IPS-18a (cell line): ENCODE results near the gene ELMO1.

Experiments used
- H3K27ac ChIP-seq: one replicate; pipeline ENCODE4 v1.5.1; 2013; ENCODE audit warnings: low read length
- H3K27me3 ChIP-seq: one replicate; pipeline ENCODE4 v1.6.1; 2013; ENCODE audit warnings: mild to moderate bottlenecking, low read length; ENCODE audit not compliant: control insufficient read depth, insufficient read depth
- H3K36me3 ChIP-seq: one replicate; pipeline ENCODE4 v1.6.1; 2013; ENCODE audit warnings: low read depth, low read length; ENCODE audit not compliant: control insufficient read depth
- H3K4me1 ChIP-seq: one replicate; pipeline ENCODE4 v1.6.1; 2013; ENCODE audit warnings: low read depth, low read length; ENCODE audit not compliant: control insufficient read depth
- H3K4me3 ChIP-seq: one replicate; pipeline ENCODE4 v1.5.1; 2013; ENCODE audit warnings: low read length
- H3K9ac ChIP-seq: one replicate; pipeline ENCODE4 v1.6.1; 2013; ENCODE audit warnings: mild to moderate bottlenecking, low read length, moderate library complexity
- H3K9me3 ChIP-seq: one replicate; pipeline ENCODE4 v1.6.1; 2013; ENCODE audit warnings: low read depth, low read length; ENCODE audit not compliant: control insufficient read depth

The ELMO1 gene

DNA sequence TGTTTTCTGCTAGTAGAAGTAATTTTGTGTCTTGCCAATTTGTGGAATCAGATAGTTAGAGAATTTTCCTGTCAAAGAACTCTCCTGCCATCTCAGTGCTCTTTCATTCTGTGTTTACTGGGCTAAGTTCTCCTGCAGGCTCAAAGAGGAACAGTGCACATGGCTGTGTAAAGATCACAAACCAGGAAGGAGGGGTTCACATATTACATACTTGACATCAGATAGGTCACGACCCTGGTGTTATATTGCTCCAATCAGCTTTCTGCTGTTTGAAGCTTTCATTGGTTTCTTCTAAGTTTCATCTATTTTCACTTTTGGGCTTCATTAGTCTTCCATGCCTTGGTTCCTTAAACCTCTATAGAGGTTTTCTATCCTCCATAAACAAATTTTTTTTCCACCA is 13.5 kb upstream of the ELMO1 start:
- Histone ChIP-seq H3K4me3 (no peak overlapping the region), H3K4me1 (no peaks in the 10 kb centered on the region), H3K36me3 (no peaks in the 10 kb centered on the region), H3K27ac (no peak overlapping the region), H3K27me3 (no peaks in the 10 kb centered on the region), H3K9me3 (no peaks in the 10 kb centered on the region), H3K9ac (no peak overlapping the region)

DNA sequence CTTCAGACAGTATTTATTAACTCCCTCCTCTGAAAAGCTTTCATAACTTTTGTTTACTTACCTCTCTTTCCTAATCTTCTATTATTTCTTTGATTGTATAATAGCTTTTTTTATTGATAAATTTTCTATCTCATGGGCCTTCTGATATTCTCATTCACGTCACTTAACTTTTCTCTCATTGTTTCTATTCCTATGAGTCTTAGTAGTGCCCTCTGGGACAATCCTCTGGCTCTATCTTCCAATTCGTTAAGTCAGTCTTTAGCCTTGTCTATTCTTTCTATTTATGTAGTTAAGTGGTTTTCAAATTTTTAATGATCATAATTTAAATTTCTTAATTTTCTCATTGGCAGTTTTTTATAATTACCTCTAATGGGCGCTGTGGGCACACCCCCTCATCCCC is 6.4 kb upstream of the ELMO1 start:
- Histone ChIP-seq H3K9me3 (no peaks in the 10 kb centered on the region), H3K36me3 (no peaks in the 10 kb centered on the region), H3K4me1 (peaks cover 3% of the 10 kb centered on the region), H3K27ac (no peak overlapping the region), H3K4me3 (no peak overlapping the region), H3K27me3 (peaks cover 10% of the 10 kb centered on the region), H3K9ac (no peak overlapping the region)

DNA sequence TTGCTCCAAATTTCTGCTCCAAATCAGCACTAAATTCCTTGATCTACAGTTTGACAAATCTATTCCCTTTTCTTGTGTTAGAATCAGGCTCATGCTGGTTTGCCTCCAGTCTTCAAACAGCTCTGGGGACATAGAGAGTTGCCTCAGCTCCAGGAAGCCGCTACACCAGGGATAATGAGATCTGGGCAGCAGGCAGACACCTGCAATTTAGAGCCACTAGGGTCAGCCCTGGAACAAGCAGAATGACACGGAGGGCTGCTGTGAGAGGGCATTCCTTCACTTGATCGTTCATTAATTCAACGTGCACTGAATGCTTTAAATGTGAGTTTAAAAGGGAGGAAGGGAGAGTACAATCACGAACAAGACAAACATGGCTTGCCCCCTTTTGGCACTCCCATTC is 3.7 kb upstream of the ELMO1 start:
- Histone ChIP-seq H3K4me3 (no peak overlapping the region), H3K27ac (no peak overlapping the region), H3K9ac (no peak overlapping the region), H3K36me3 (no peaks in the 10 kb centered on the region), H3K27me3 (peaks cover 26% of the 10 kb centered on the region), H3K9me3 (no peaks in the 10 kb centered on the region), H3K4me1 (peaks cover 14% of the 10 kb centered on the region)

DNA sequence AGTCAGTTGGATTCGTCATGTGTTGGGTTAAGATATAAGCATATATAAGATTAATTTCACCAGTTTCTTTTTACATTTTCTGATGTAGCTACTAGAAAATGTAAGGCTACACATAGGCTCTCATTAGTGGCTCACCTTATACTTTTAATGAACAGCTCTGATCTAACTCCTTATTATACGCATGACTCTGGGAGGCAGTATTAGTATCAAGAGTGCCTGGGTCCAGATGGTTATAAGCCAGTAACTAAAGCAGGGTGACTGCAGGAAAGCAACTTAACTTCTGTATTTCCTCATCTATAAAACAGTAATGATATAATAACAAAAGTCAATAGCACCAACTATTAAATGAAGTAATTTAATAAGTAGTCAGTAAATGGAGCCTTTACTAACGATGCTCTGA is 1.4 kb upstream of the ELMO1 start:
- Histone ChIP-seq H3K4me1 (peaks cover 14% of the 10 kb centered on the region), H3K9ac (no peak overlapping the region), H3K36me3 (no peaks in the 10 kb centered on the region), H3K9me3 (no peaks in the 10 kb centered on the region), H3K27ac (no peak overlapping the region), H3K4me3 (no peak overlapping the region), H3K27me3 (peaks cover 38% of the 10 kb centered on the region)

DNA sequence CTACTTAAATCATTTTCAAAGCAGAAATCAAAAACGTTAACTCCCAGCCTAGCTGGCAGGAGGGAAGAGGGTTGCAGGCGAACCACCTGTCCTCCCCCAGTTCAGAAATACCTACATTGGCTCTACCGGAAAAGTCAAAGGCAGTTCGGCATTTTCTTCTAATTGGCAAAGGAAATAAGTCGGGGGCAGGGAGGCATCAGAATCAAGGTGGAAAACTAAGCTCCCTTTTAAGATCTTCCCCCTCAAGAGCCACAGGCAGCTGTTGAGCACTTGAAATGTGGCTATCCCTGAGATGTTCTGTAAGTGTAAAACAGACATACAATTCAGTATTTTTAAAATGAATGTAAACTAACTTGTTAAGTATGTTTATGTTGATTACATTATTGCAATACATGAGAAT is 957 bp upstream of the ELMO1 start:
- Histone ChIP-seq H3K27ac (no peak overlapping the region), H3K36me3 (no peaks in the 10 kb centered on the region), H3K4me3 (peak overlapping the region; percentile 73), H3K27me3 (peaks cover 38% of the 10 kb centered on the region), H3K9me3 (no peaks in the 10 kb centered on the region), H3K4me1 (peaks cover 14% of the 10 kb centered on the region), H3K9ac (no peak overlapping the region)

DNA sequence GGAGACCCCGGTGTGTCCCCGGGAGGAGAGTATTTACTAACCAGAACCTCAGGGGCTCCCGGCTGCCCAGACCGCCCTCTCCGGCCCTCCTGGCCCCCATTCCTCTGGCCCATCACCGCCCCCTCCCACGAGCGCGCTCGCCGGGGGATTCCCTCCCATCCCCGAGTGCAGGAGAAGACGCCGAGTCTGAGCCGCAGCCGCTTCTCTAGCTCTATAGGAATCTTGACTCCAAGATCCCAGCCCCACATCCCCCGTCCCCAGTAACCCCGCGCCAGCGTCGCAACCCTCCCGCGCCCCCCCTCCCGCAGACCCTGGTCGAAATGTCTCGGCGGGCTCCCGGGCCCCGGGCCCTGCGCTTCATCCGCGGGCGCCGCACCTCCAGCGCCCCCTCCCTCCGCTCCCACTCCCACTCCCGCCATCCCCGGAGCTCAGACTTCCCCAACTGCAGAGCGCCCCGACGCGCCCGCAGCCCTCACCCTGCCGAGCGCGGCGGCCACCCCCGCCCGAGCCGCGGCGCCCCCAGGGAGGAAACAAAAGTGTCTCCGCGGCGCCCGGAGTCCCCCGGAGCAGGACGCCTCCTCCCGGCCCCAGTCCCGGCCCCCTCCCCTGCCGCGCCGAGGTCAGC is 541 bp downstream of the ELMO1 start:
- no peak overlapping the region for H3K27ac ChIP-seq
- peak overlapping the region; percentile 73 for H3K4me3 ChIP-seq
- H3K36me3 ChIP-seq, result no peaks in the 10 kb centered on the region
- no peaks in the 10 kb centered on the region for H3K9me3 ChIP-seq
- H3K27me3 ChIP-seq, result peaks cover 38% of the 10 kb centered on the region
- H3K4me1 ChIP-seq, result peaks cover 14% of the 10 kb centered on the region
- H3K9ac ChIP-seq, result peak overlapping the region; percentile 48

DNA sequence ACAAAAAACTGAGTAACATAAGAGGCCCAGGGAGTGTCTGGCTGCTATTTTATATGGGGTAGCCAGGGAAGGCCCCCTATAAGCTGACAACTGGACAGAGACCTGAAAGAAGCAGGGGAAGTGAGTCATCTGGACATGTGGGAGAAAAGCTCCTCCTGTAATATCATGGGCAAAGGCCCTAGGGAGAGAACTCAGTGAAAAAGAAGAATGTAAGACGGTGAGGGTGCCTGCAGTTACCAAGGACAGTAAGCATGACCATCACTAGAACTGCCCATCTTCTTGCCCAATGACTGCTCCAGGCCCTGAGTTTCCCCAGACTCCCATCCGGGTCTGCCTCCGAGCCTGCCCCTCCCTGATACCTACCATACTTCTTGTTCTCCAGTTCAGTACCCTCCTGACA is 2.3 kb downstream of the ELMO1 start:
- Histone ChIP-seq H3K4me1 (peaks cover 10% of the 10 kb centered on the region), H3K27ac (no peak overlapping the region), H3K4me3 (no peak overlapping the region), H3K36me3 (no peaks in the 10 kb centered on the region), H3K27me3 (peaks cover 38% of the 10 kb centered on the region), H3K9me3 (no peaks in the 10 kb centered on the region), H3K9ac (no peak overlapping the region)

DNA sequence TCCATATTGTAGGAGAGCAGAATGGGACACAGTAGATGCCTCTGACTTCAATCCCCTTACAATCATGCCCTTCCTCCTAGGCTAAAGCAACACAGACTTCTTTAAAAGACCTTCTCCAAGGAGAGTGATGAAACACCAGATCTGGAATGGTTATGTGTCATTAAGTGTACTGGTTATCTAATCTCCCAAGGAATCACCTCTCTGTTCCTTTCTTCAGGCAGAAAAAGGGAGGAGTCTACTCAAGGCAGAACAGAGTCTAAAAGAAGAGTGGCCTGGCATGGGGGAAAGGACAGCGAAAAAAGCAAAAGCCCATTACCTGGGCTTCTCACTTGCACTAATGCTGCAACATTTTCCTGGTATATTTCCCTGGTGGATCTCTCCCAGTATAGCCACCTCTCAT is 2.9 kb downstream of the ELMO1 start:
- Histone ChIP-seq H3K27me3 (peaks cover 35% of the 10 kb centered on the region), H3K27ac (no peak overlapping the region), H3K4me3 (no peak overlapping the region), H3K9me3 (no peaks in the 10 kb centered on the region), H3K9ac (no peak overlapping the region), H3K36me3 (no peaks in the 10 kb centered on the region), H3K4me1 (peaks cover 10% of the 10 kb centered on the region)

DNA sequence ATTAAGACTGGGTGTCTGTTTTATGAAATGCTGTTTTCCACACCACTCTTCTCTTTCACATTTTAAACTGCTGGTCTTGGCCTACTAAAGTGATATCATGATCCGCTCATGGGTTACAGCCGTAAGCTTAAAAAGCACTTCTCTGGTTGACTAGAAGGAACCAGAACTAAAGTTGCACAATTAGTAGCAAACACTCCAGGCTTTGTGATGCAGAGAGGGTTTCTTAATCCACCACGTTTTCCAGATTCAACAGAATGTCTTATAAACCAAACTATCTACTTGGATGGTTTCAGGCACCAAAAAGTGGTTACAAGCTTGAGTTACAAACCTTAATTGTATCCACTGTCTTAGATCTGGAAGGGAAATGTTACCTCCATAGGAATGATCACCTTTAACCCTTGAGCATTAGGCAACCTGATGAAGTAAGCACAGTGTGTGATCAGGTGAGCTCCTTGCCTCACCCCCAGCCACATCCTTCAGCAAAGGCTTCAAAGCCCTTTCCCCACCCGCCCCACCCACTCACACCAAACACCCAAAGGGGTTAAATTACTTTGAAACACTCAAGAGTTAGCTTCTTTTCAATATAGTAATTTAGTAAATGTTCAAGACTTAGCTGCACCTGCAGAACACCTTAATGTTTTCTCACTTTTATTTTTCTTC is 3.5 kb downstream of the ELMO1 start:
- peaks cover 10% of the 10 kb centered on the region for H3K4me1 ChIP-seq

DNA sequence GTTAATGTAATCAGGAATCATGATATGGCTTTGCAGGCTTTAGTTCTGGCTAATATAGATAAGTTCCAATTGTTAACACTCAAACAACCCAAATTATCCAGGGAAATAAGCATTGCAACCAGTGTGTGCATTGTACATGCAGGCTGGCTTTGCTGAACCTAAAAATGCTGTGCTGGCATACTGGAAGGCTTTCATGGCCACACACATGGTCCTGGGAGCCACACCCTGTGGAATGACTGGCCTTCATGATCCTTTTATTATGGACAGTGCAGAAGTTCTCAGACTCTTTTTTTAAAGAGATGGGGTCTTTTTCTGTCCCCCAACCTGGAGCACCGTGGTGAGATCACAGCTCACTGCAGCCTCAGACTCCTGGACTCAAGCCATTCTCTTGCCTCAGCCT is 5.0 kb downstream of the ELMO1 start:
- Histone ChIP-seq H3K4me1 (no peaks in the 10 kb centered on the region), H3K9me3 (no peaks in the 10 kb centered on the region), H3K9ac (no peak overlapping the region), H3K27me3 (peaks cover 16% of the 10 kb centered on the region), H3K27ac (no peak overlapping the region), H3K36me3 (no peaks in the 10 kb centered on the region), H3K4me3 (no peak overlapping the region)

More for the DNA sequence above, 3.5 kb downstream of the ELMO1 start:
- H3K9me3 ChIP-seq, result no peaks in the 10 kb centered on the region
- H3K36me3 ChIP-seq, result no peaks in the 10 kb centered on the region
- no peak overlapping the region for H3K9ac ChIP-seq
- no peak overlapping the region for H3K27ac ChIP-seq
- H3K27me3 ChIP-seq, result peaks cover 29% of the 10 kb centered on the region
- no peak overlapping the region for H3K4me3 ChIP-seq

DNA sequence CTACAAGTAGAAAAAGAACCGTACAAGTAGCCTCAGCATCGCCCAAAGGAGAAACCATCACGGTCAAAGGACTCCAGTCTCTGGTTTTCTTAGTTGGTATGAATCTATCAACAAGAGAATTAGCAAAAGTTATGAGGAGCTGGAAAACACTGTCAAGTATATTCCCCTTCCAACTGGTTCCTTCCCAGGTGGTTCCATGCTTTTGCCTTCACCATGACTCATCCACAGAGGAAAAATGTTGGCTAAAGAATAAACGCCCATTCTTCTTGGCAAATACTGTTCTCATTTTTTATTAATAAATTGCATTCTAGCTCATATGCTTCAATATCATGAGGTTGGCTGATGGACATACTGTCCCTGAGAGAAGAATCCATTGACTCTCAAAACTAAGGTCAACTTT is 6.4 kb downstream of the ELMO1 start:
- no peak overlapping the region for H3K9ac ChIP-seq
- peaks cover 11% of the 10 kb centered on the region for H3K27me3 ChIP-seq
- H3K4me3 ChIP-seq, result no peak overlapping the region
- no peaks in the 10 kb centered on the region for H3K36me3 ChIP-seq
- H3K9me3 ChIP-seq, result no peaks in the 10 kb centered on the region
- no peaks in the 10 kb centered on the region for H3K4me1 ChIP-seq
- no peak overlapping the region for H3K27ac ChIP-seq

DNA sequence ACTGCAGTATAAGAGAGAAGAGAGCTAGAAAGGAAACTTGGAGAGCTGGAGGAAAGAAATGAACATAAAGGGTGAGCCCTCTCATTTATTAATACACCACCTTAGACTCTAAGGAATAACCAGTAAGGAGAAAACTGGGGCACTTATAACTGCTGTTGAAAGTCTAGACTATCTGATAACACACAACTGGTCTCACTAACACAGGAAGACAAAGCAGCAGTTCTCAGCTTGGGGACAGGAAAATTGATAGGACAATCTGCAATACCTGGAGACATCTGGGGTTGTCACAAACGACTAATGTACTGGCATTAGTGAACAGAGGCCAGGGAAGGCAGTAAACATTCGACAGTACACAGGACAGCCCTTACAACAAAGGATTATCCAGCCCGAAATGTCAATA is 6.8 kb downstream of the ELMO1 start:
- Histone ChIP-seq H3K4me1 (no peaks in the 10 kb centered on the region), H3K27ac (no peak overlapping the region), H3K4me3 (no peak overlapping the region), H3K27me3 (peaks cover 7% of the 10 kb centered on the region), H3K9ac (no peak overlapping the region), H3K36me3 (no peaks in the 10 kb centered on the region), H3K9me3 (no peaks in the 10 kb centered on the region)
